ENCODE results near the gene MICA.
"Not testable (repeated sequence)": the region's sequence is repeated elsewhere in the genome, so short reads cannot be mapped to it uniquely, and the experiment has no call there.

The MICA gene

GRCh38 chr6:31397153-31397499, 6.3 kb upstream of the MICA start:
- no CpG with 5 or more reads among the region's 8 CpGs for WGBS, 2 donors (ENCODE audit: extremely low coverage in 2 of 2, insufficient read length in 2 of 2, insufficient replicate concordance in 1 of 2)

GRCh38 chr6:31397901-31398525, 5.4 kb upstream of the MICA start:
- H3K9ac ChIP-seq (ENCODE audit: low read depth, low read length, poor library complexity): no peak overlapping the region
- WGBS, 2 donors (ENCODE audit: extremely low coverage in 2 of 2, insufficient read length in 2 of 2, insufficient replicate concordance in 1 of 2): no CpG with 5 or more reads among the region's 10 CpGs

More at GRCh38 chr6:31397153-31397499, 6.3 kb upstream of the MICA start:
- not testable (repeated sequence) for H3K4ac ChIP-seq (ENCODE audit: low read length); H2AFZ ChIP-seq (ENCODE audit: low read length); H3K9ac ChIP-seq (ENCODE audit: low read depth, low read length, poor library complexity); H3K79me1 ChIP-seq (ENCODE audit: low read depth, low read length); H3K27ac ChIP-seq (replicated peaks; ENCODE audit: low read length); H3K4me1 ChIP-seq (ENCODE audit: control insufficient read depth in 2 of 2, insufficient read depth in 1 of 2, low read depth in 1 of 2, low read length in 2 of 2); H4K8ac ChIP-seq (ENCODE audit: low read depth, low read length); H3K4me3 ChIP-seq (ENCODE audit: low read length in 2 of 2); H2BK12ac ChIP-seq (ENCODE audit: low read length); H2AK5ac ChIP-seq (ENCODE audit: low read depth, low read length); H3K18ac ChIP-seq (ENCODE audit: low read length); H3K9me3 ChIP-seq (replicated peaks in 1 of 2; ENCODE audit: control insufficient read depth in 2 of 2, insufficient read depth in 1 of 2, low read depth in 1 of 2, low read length in 2 of 2); H3K14ac ChIP-seq (ENCODE audit: low read length); H3K36me3 ChIP-seq (replicated peaks in 1 of 2; ENCODE audit: control insufficient read depth in 2 of 2, insufficient read depth in 2 of 2, low read length in 2 of 2); H2BK15ac ChIP-seq (ENCODE audit: low read length); H4K91ac ChIP-seq (ENCODE audit: low read depth, low read length, poor library complexity); DNase-seq (ENCODE audit: low spot score); H3K23ac ChIP-seq (ENCODE audit: low read depth, low read length, poor library complexity); H2BK120ac ChIP-seq (ENCODE audit: low read depth, low read length); H2BK5ac ChIP-seq (ENCODE audit: low read length); H3K4me2 ChIP-seq (ENCODE audit: insufficient read depth, low read length, poor library complexity, severe bottlenecking)
- H3K27me3 ChIP-seq (ENCODE audit: control insufficient read depth in 3 of 3, insufficient read depth in 3 of 3, low read depth in 1 of 3, low read length in 3 of 3): peaks cover 0 to 38% (median 3%) of the 10 kb centered on the region in 3 experiments

GRCh38 chr6:31399589-31400466, 3.6 kb upstream of the MICA start:
- peak overlapping the region; percentile 87 for H3K4me2 ChIP-seq (ENCODE audit: insufficient read depth, low read length, poor library complexity, severe bottlenecking)
- no peak overlapping the region for H2BK15ac ChIP-seq (ENCODE audit: low read length)
- no peak overlapping the region for H4K8ac ChIP-seq (ENCODE audit: low read depth, low read length)
- H2BK12ac ChIP-seq (ENCODE audit: low read length): no peak overlapping the region
- peaks cover 4 to 5% of the 10 kb centered on the region in 2 donors for H3K4me1 ChIP-seq (ENCODE audit: control insufficient read depth in 2 of 2, insufficient read depth in 1 of 2, low read depth in 1 of 2, low read length in 2 of 2)
- H3K23ac ChIP-seq (ENCODE audit: low read depth, low read length, poor library complexity): no peak overlapping the region
- peaks cover 2 to 17% of the 10 kb centered on the region in 2 donors for H3K9me3 ChIP-seq (replicated peaks in 1 of 2; ENCODE audit: control insufficient read depth in 2 of 2, insufficient read depth in 1 of 2, low read depth in 1 of 2, low read length in 2 of 2)
- peak overlapping the region; percentile 9 for H3K18ac ChIP-seq (ENCODE audit: low read length)
- no peaks in the 10 kb centered on the region for H3K36me3 ChIP-seq (replicated peaks in 1 of 2; ENCODE audit: control insufficient read depth in 2 of 2, insufficient read depth in 2 of 2, low read length in 2 of 2)
- H3K14ac ChIP-seq (ENCODE audit: low read length): no peak overlapping the region
- peak overlapping the region; percentile 70 for H3K27ac ChIP-seq (replicated peaks; ENCODE audit: low read length)
- H3K9ac ChIP-seq (ENCODE audit: low read depth, low read length, poor library complexity): peak overlapping the region; percentile 81
- H3K4me3 ChIP-seq (ENCODE audit: low read length in 2 of 2): peak overlapping the region; percentile 21 to 88
- no peak overlapping the region for H2AK5ac ChIP-seq (ENCODE audit: low read depth, low read length)
- peak; percentile 73 for DNase-seq (ENCODE audit: low spot score)
- WGBS, 2 donors (ENCODE audit: extremely low coverage in 2 of 2, insufficient read length in 2 of 2, insufficient replicate concordance in 1 of 2): 100% methylated on average over 1 of the region's 57 CpGs
- peaks cover 0 to 64% (median 3%) of the 10 kb centered on the region in 3 experiments for H3K27me3 ChIP-seq (ENCODE audit: control insufficient read depth in 3 of 3, insufficient read depth in 3 of 3, low read depth in 1 of 3, low read length in 3 of 3)
- H2BK120ac ChIP-seq (ENCODE audit: low read depth, low read length): peak overlapping the region; percentile 83
- H4K91ac ChIP-seq (ENCODE audit: low read depth, low read length, poor library complexity): no peak overlapping the region
- H2AFZ ChIP-seq (ENCODE audit: low read length): peak overlapping the region; percentile 83
- peak overlapping the region; percentile 48 for H2BK5ac ChIP-seq (ENCODE audit: low read length)
- no peak overlapping the region for H3K4ac ChIP-seq (ENCODE audit: low read length)
- peaks cover 8% of the 10 kb centered on the region for H3K79me1 ChIP-seq (ENCODE audit: low read depth, low read length)

More at GRCh38 chr6:31397901-31398525, 5.4 kb upstream of the MICA start:
- Histone ChIP-seq H3K36me3 (replicated peaks in 1 of 2; ENCODE audit: control insufficient read depth in 2 of 2, insufficient read depth in 2 of 2, low read length in 2 of 2) (no peaks in the 10 kb centered on the region), H3K4me2 (ENCODE audit: insufficient read depth, low read length, poor library complexity, severe bottlenecking) (no peak overlapping the region), H3K4ac (ENCODE audit: low read length) (no peak overlapping the region), H2AFZ (ENCODE audit: low read length) (no peak overlapping the region), H3K14ac (ENCODE audit: low read length) (no peak overlapping the region), H2BK12ac (ENCODE audit: low read length) (no peak overlapping the region), H3K79me1 (ENCODE audit: low read depth, low read length) (no peaks in the 10 kb centered on the region), H2BK120ac (ENCODE audit: low read depth, low read length) (no peak overlapping the region), H3K4me3 (ENCODE audit: low read length in 2 of 2) (no peak overlapping the region), H4K91ac (ENCODE audit: low read depth, low read length, poor library complexity) (no peak overlapping the region), H2AK5ac (ENCODE audit: low read depth, low read length) (no peak overlapping the region), H3K9me3 (replicated peaks in 1 of 2; ENCODE audit: control insufficient read depth in 2 of 2, insufficient read depth in 1 of 2, low read depth in 1 of 2, low read length in 2 of 2) (peaks cover 2 to 17% of the 10 kb centered on the region in 2 donors), H4K8ac (ENCODE audit: low read depth, low read length) (no peak overlapping the region), H3K27ac (replicated peaks; ENCODE audit: low read length) (no peak overlapping the region), H3K23ac (ENCODE audit: low read depth, low read length, poor library complexity) (no peak overlapping the region), H2BK5ac (ENCODE audit: low read length) (no peak overlapping the region), H3K27me3 (ENCODE audit: control insufficient read depth in 3 of 3, insufficient read depth in 3 of 3, low read depth in 1 of 3, low read length in 3 of 3) (peaks cover 0 to 46% (median 3%) of the 10 kb centered on the region in 3 experiments), H2BK15ac (ENCODE audit: low read length) (no peak overlapping the region), H3K18ac (ENCODE audit: low read length) (no peak overlapping the region), H3K4me1 (ENCODE audit: control insufficient read depth in 2 of 2, insufficient read depth in 1 of 2, low read depth in 1 of 2, low read length in 2 of 2) (peaks cover 0 to 6% of the 10 kb centered on the region in 2 donors)
- DNase-seq (ENCODE audit: low spot score): no peak
